A549 (cell line): Measurements from ENCODE around the gene METTL9. TPM values are rescaled to one million over a fixed set of nuclear protein-coding genes. Genes with fewer than 3 reads are reported as not detected.
"Not testable (repeated sequence)": the region's sequence is repeated elsewhere in the genome, so short reads cannot be mapped to it uniquely, and the experiment has no call there.

Source experiments
- ATAC-seq, 2 experiments: fragments of 200-7000 bp in 1 of 2; fragments of >200 bp in 1 of 2; cut with Nextera tagmentation in 1 of 2; cut with Tn5 transposase in 1 of 2; 3 replicates each; pipeline versions ENCODE4 v1.8.0 to v1.9.1; 2018 to 2020; ENCODE audit warnings: mild to moderate bottlenecking in 1 of 2, moderate library complexity in 1 of 2
- CTCF ChIA-PET: fragments of 300-600 bp; sonication (Branson Sonifier 250); formaldehyde crosslinking; extraction: SDS; loops from one replicate; lab custom pipeline; 2021; ENCODE audit warnings: antibody characterized with exemption, inconsistent platforms; lab: Yijun Ruan, JAX
- POLR2A ChIA-PET: fragments of 350-600 bp; formaldehyde crosslinking; extraction: SDS; loops from one replicate; lab custom pipeline; 2021; ENCODE audit warnings: antibody characterized with exemption, inconsistent platforms; lab: Yijun Ruan, JAX
- DNase-seq, 2 experiments: peaks; one replicate each; pipeline versions ENCODE4 v3.0.0 to v3.0.0-alpha.2; 2011 to 2016; ENCODE audit warnings: low read depth in 1 of 2, low spot score in 1 of 2
- FAIRE-seq: peaks from 2 replicates; lab custom pipeline; 2011; peaks lifted over from hg19 to GRCh38; lab: Jason Lieb, UNC
- H3K27ac ChIP-seq, 2 experiments: fragments of >200 bp; sonication (Bioruptor Twin); formaldehyde crosslinking; 3 replicates each; pipeline ENCODE4 v1.5.1; 2016 to 2017
- H3K4me1 ChIP-seq: fragments of >200 bp; sonication (Bioruptor Twin); formaldehyde crosslinking; 3 replicates; pipeline ENCODE4 v1.6.1; 2016
- H3K4me2 ChIP-seq: fragments of >200 bp; sonication (Bioruptor Twin); formaldehyde crosslinking; 3 replicates; pipeline ENCODE4 v1.6.1; 2016
- H3K4me3 ChIP-seq: fragments of >200 bp; sonication (Bioruptor Twin); formaldehyde crosslinking; 3 replicates; pipeline ENCODE4 v1.5.1; 2016
- H3K9me3 ChIP-seq: fragments of >200 bp; sonication (Bioruptor Twin); formaldehyde crosslinking; 3 replicates; pipeline ENCODE4 v1.6.1; 2016
- CHD2 ChIP-seq: fragments of 150-350 bp; IDR thresholded peaks from 2 replicates; pipeline ENCODE4 v1.6.1; 2014; ENCODE audit warnings: low read length; ENCODE audit not compliant: partially characterized antibody
- E2F6 ChIP-seq: IDR thresholded peaks from 2 replicates; pipeline ENCODE4 v1.6.1; 2012; ENCODE audit warnings: low read depth, borderline replicate concordance
- GATA3 ChIP-seq: IDR thresholded peaks from 2 replicates; pipeline ENCODE4 v1.6.1; 2012; ENCODE audit warnings: borderline replicate concordance
- HOXB13 ChIP-seq: fragments of 250-450 bp; sonication (Bioruptor Pico); IDR thresholded peaks from 2 replicates; pipeline ENCODE4 v1.5.0; 2020; ENCODE audit warnings: low read depth, mild to moderate bottlenecking, moderate library complexity
- JUN ChIP-seq, 2 experiments: fragments of >200 bp; sonication (Bioruptor Twin); formaldehyde crosslinking; IDR thresholded peaks; 2 replicates in 1 of 2; 3 replicates in 1 of 2; pipeline ENCODE4 v1.6.1; 2016 to 2017
- MAFK ChIP-seq: fragments of 450-650 bp; IDR thresholded peaks from 2 replicates; pipeline ENCODE4 v1.6.1; 2014; ENCODE audit not compliant: partially characterized antibody
- RARB ChIP-seq: fragments of 250-450 bp; sonication (Bioruptor Pico); IDR thresholded peaks from 2 replicates; pipeline ENCODE4 v1.8.0; 2021; ENCODE audit warnings: mild to moderate bottlenecking, moderate library complexity
- RCOR1 ChIP-seq: fragments of 150-350 bp; IDR thresholded peaks from 2 replicates; pipeline ENCODE4 v1.6.1; 2014; ENCODE audit warnings: antibody characterized with exemption, low read length, low read depth
- REST ChIP-seq: fragments of 200-600 bp; sonication (generic); IDR thresholded peaks from 2 replicates; pipeline ENCODE4 v1.6.1; 2016; ENCODE audit warnings: antibody characterized with exemption, mild to moderate bottlenecking, moderate library complexity
- RFX5 ChIP-seq: fragments of 450-650 bp; IDR thresholded peaks from 2 replicates; pipeline ENCODE4 v1.7.1; 2014; ENCODE audit warnings: antibody characterized with exemption, mild to moderate bottlenecking, moderate library complexity
- ZC3H11A ChIP-seq: fragments of 450-650 bp; IDR thresholded peaks from 2 replicates; pipeline ENCODE4 v1.6.1; 2014; ENCODE audit warnings: antibody characterized with exemption, mild to moderate bottlenecking
- ZFP36 ChIP-seq: fragments of 450-650 bp; IDR thresholded peaks from 2 replicates; pipeline ENCODE4 v1.6.1; 2014; ENCODE audit warnings: borderline replicate concordance; ENCODE audit not compliant: partially characterized antibody
- ZNF302 ChIP-seq: fragments of 250-450 bp; sonication (Bioruptor Pico); IDR thresholded peaks from 2 replicates; pipeline ENCODE4 v1.9.0; 2021; ENCODE audit warnings: inconsistent platforms, mild to moderate bottlenecking, moderate library complexity
- WGBS: methylation state at CpG from one replicate; pipeline ENCODE4 v1.1.6; 2017; ENCODE audit errors: missing lambda C conversion rate; 5-methylcytosine and 5-hydroxymethylcytosine counted together
- polyA plus RNA-seq, 4 experiments: library from polyadenylated mRNA; depleted of rRNA in 3 of 4; stranded (reverse); fragments of >200 nt; fragmentation: RNase III in 1 of 4; extraction: RNeasy Plus Mini Kit Qiagen cat#74134 plus additional on column Dnase treatment in 1 of 4; gene quantifications; 2 replicates in 3 of 4; 3 replicates in 1 of 4; pipeline ENCODE4 v1.2.3, GENCODE V29; 2011 to 2017
- TF ChIP-seq, protein P1 (sequence below): IDR thresholded peaks from 2 replicates; pipeline ENCODE4 v1.6.1; 2012
- TF ChIP-seq, protein P2 (sequence below): fragments of 150-350 bp; IDR thresholded peaks from 2 replicates; pipeline ENCODE4 v1.6.1; 2014; ENCODE audit warnings: low read depth, mild to moderate bottlenecking, low read length

METTL9 gene
- polyA plus RNA-seq, 2 of the 4 experiments (the other 2 are of a cell fraction), result 72.2 to 124 TPM

DNA sequence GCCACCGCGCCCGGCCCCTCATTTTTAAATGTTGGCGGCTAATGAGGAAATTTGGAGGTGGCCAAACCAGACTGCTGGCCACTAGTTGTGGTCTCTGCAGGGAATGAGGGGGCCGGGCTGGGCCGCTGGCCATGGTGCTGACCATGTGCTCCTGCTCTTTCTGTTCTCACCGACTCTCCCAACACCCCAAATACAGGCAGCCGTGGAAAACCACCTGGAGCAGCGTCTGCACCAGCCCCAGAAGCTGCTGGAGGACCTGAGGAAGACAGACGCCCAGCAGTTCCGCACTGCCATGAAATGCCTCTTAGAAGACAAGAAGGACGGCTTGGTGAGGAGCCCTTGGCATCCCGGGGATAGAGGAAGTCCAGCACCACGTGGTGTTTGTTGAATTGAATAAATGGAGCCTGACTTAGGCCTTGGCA, 85.7 kb downstream of the METTL9 start:
- CTCF ChIA-PET, result interaction anchor here (2.6 to 3.1 kb wide), 2 partner anchors 11 to 28 kb away, joined by 8 to 9 read pairs; no protein-coding TSS in a partner anchor
- H3K4me2 ChIP-seq, result no peak overlapping the region
- H3K4me3 ChIP-seq, result no peak overlapping the region
- H3K27ac ChIP-seq, result no peak overlapping the region
- no peak for ATAC-seq
- H3K4me1 ChIP-seq, result no peaks in the 10 kb centered on the region
- no peak for DNase-seq
- 75% methylated on average over 12 of the region's 14 CpGs for WGBS
- POLR2A ChIA-PET, result no interaction called here
- H3K9me3 ChIP-seq, result 0 out of 3 replicates have a peak, but pooled peaks cover 6% of the 10 kb centered on the region
- TF ChIP-seq CHD2, result no peak
- no peak for TF ChIP-seq ZC3H11A
- TF ChIP-seq RFX5, result no peak
- no peak for TF ChIP-seq E2F6
- TF ChIP-seq REST, result peak; percentile 78
- TF ChIP-seq, all 56 proteins: peak for 1
- FAIRE-seq, result no peak

DNA sequence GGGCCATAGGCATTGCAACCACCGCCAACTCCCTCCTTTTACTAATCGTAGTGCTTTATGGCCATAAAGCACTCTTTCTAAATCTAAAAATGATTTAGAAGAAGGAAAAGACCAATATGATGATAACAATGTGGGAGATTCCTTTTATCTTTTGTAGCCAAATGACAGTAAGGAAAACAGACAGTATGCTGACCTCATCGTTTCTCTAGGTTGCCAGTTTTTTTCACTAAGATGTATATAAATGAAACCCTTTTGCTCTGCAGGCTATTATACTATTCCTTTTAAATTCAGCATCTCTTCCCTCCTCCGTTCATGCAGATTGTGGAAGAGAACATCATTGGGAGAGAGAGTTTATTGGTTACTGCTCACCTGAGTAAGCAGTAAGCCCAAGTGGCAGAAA, 89.7 kb downstream of the METTL9 start:
- H3K4me2 ChIP-seq, result no peak overlapping the region
- H3K4me1 ChIP-seq, result no peaks in the 10 kb centered on the region
- FAIRE-seq (no peak), ATAC-seq (no peak), DNase-seq (no peak)
- no peak overlapping the region for H3K4me3 ChIP-seq
- H3K9me3 ChIP-seq, result 0 out of 3 replicates have a peak, but pooled peaks cover 6% of the 10 kb centered on the region
- ChIA-PET CTCF (interaction anchor here (0.6 to 2.5 kb wide), 3 partner anchors 19 to 99 kb away, joined by 3 to 6 read pairs (median 3); no protein-coding TSS in a partner anchor), POLR2A (no interaction called here)
- 38% methylated on average over 4 of the region's 4 CpGs for WGBS
- H3K27ac ChIP-seq, result no peak overlapping the region
- peak; percentile 66 for TF ChIP-seq MAFK
- TF ChIP-seq CHD2, result no peak

GRCh38 chr16:21690967-21691366, 91.6 kb downstream of the METTL9 start:
- FAIRE-seq, DNase-seq, H3K4me2 ChIP-seq, ATAC-seq, H3K4me1 ChIP-seq, POLR2A ChIA-PET, H3K4me3 ChIP-seq, H3K27ac ChIP-seq, H3K9me3 ChIP-seq: not testable (repeated sequence)
- WGBS, result 38% methylated on average over 3 of the region's 4 CpGs
- CTCF ChIA-PET, result interaction anchor here (0.9 kb wide), 1 partner anchor 8 kb away, joined by 3 read pairs; no protein-coding TSS in a partner anchor

DNA sequence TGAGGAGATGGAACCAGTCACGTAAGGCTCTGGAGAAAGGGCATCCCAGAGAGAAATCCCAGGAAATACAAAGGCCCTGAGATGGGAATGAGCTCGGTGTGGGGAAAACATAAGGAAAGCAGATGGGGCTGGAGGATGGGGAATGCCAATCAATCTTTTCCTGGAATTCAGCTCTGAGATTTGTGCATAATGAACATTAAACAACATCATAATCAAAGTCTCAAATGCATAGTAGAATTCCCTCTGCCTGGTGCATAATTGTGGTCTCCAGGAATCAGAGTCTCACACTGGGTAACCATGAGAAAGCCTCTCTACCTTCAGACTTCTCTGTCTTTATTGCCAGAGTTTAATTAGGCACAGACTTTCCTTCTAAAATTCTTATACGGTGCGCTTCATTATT, 95.2 kb downstream of the METTL9 start:
- ChIA-PET CTCF (interaction anchor here (1.2 to 5.2 kb wide), 3 partner anchors 13 to 103 kb away, joined by 4 to 24 read pairs (median 22); no protein-coding TSS in a partner anchor), POLR2A (no interaction called here)
- DNase-seq (no peak), FAIRE-seq (no peak), ATAC-seq (no peak)
- no peak overlapping the region for H3K27ac ChIP-seq
- H3K4me3 ChIP-seq, result no peak overlapping the region
- 84% methylated on average over 4 of the region's 4 CpGs for WGBS
- no peaks in the 10 kb centered on the region for H3K4me1 ChIP-seq
- no peaks in the 10 kb centered on the region for H3K9me3 ChIP-seq
- TF ChIP-seq, protein P1, sequence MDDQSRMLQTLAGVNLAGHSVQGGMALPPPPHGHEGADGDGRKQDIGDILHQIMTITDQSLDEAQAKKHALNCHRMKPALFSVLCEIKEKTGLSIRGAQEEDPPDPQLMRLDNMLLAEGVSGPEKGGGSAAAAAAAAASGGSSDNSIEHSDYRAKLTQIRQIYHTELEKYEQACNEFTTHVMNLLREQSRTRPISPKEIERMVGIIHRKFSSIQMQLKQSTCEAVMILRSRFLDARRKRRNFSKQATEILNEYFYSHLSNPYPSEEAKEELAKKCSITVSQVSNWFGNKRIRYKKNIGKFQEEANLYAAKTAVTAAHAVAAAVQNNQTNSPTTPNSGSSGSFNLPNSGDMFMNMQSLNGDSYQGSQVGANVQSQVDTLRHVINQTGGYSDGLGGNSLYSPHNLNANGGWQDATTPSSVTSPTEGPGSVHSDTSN, result no peak
- TF ChIP-seq HOXB13, result no peak
- TF ChIP-seq, all 56 proteins: peak for 0
- no peak overlapping the region for H3K4me2 ChIP-seq

DNA sequence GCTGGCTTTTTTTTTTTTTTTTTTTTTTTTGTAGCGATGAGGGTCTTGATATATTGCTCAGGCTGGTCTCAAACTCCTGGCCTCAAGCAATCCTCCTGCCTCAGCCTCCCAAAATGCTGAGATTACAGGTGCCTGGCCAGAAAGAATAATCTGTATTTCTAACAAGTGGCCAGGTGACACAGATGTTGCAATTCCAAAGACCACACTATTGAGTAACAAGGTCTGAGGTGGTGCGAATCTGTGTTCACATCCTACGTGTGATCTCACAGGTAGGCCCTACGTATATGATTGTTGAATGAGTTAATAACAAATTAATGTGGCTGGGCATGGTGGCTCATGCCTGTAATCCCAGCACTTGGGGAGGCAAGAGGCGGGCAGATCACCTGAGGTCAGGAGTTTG, 97.7 kb downstream of the METTL9 start:
- no peak for ATAC-seq
- 74% methylated on average over 5 of the region's 5 CpGs for WGBS
- Histone ChIP-seq H3K4me2 (no peak overlapping the region), H3K27ac (no peak overlapping the region), H3K4me3 (no peak overlapping the region), H3K4me1 (no peaks in the 10 kb centered on the region), H3K9me3 (no peaks in the 10 kb centered on the region)
- ChIA-PET CTCF (interaction anchor here (1.5 to 5.2 kb wide), 3 partner anchors 10 to 13 kb away, joined by 3 to 24 read pairs (median 8); no protein-coding TSS in a partner anchor), POLR2A (no interaction called here)
- DNase-seq, result no peak
- no peak for FAIRE-seq
- no peak for TF ChIP-seq RCOR1
- TF ChIP-seq, protein P2, sequence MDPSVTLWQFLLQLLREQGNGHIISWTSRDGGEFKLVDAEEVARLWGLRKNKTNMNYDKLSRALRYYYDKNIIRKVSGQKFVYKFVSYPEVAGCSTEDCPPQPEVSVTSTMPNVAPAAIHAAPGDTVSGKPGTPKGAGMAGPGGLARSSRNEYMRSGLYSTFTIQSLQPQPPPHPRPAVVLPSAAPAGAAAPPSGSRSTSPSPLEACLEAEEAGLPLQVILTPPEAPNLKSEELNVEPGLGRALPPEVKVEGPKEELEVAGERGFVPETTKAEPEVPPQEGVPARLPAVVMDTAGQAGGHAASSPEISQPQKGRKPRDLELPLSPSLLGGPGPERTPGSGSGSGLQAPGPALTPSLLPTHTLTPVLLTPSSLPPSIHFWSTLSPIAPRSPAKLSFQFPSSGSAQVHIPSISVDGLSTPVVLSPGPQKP, result no peak
- no peak for TF ChIP-seq JUN (IDR thresholded peaks at IDR 0.05)
- TF ChIP-seq REST, result no peak
- no peak for TF ChIP-seq ZFP36
- no peak for TF ChIP-seq ZNF302 (CRISPR knock-in tag)
- TF ChIP-seq RARB (CRISPR knock-in tag), result no peak
- no peak for TF ChIP-seq GATA3
